Subcutaneous preadipocyte (primary cell): ENCODE results near the gene DCDC2B. TPM values are rescaled to one million over a fixed set of nuclear protein-coding genes. Genes with fewer than 3 reads are reported as not detected.

Experiments used
- total RNA-seq: library from RNA; depleted of rRNA; stranded (reverse); fragments of >200 nt; gene quantifications from 2 replicates; pipeline ENCODE4 v1.2.3, GENCODE V29; 2012

Gene DCDC2B
- total RNA-seq, result not detected in 2 replicates

GRCh38 chr1:32208891-32209328 lies at the start of gene DCDC2B:
Gene DCDC2B (plus strand): TSS chr1:32209089. CDS start chr1:32209094, 5 bp downstream.

GRCh38 chr1:32179443-32180185 lies 29.3 kb upstream of the DCDC2B start, which contains the start of gene TXLNA:
Gene TXLNA (plus strand): TSS chr1:32179675. CDS start chr1:32180346, 671 bp downstream.

GRCh38 chr1:32200226-32201010 lies 8.5 kb upstream of the DCDC2B start, which contains the start of gene CCDC28B:
Gene CCDC28B (plus strand): TSS chr1:32200595. CDS start chr1:32201936, 1,341 bp downstream.

GRCh38 chr1:32205401-32206370 lies 3.2 kb upstream of the DCDC2B start, which contains the start of gene IQCC:
Gene IQCC (plus strand): TSS chr1:32205671. CDS start chr1:32205682, 11 bp downstream.

GRCh38 chr1:32221980-32222755 lies 13.3 kb downstream of the DCDC2B start, which contains the start of the genes EIF3I and TMEM234:
Gene EIF3I (plus strand): TSS chr1:32222407. CDS start chr1:32222442, 35 bp downstream.
Gene TMEM234 (minus strand): TSS chr1:32222353. CDS start chr1:32222322, 31 bp downstream.

GRCh38 chr1:32246888-32247273 lies 38.0 kb downstream of the DCDC2B start, which contains the start of gene FAM167B:
Gene FAM167B (plus strand): TSS chr1:32247222. CDS start chr1:32247422, 200 bp downstream.

GRCh38 chr1:32250893-32251716 lies 42.2 kb downstream of the DCDC2B start, which contains the start of gene LCK:
Gene LCK (plus strand): TSS chr1:32251265. CDS start chr1:32274330, 23,065 bp downstream.

Other genes starting within 250 kb of the DCDC2B start
- gene KHDRBS1, start 195.2 kb upstream of the DCDC2B start, total RNA-seq, result 42.6 and 52.2 TPM in 2 replicates
- 7.3 and 10.2 TPM in 2 replicates for gene TMEM39B, start 136.2 kb upstream of the DCDC2B start, total RNA-seq
- gene KPNA6, start 101.0 kb upstream of the DCDC2B start, total RNA-seq, result 39.3 and 61.2 TPM in 2 replicates
- 75.7 and 82.9 TPM in 2 replicates for gene TXLNA, start 29.4 kb upstream of the DCDC2B start, total RNA-seq
- 7.3 and 8.4 TPM in 2 replicates for gene CCDC28B, start 8.5 kb upstream of the DCDC2B start, total RNA-seq
- 1.1 and 2.0 TPM in 2 replicates for gene IQCC, start 3.4 kb upstream of the DCDC2B start, total RNA-seq
- 16.5 and 17.2 TPM in 2 replicates for gene TMEM234, start 13.3 kb downstream of the DCDC2B start, total RNA-seq
- gene EIF3I, start 13.3 kb downstream of the DCDC2B start, total RNA-seq, result 290 and 329 TPM in 2 replicates
- 0.39 and 1.1 TPM in 2 replicates for gene FAM167B, start 38.1 kb downstream of the DCDC2B start, total RNA-seq
- gene LCK, start 42.2 kb downstream of the DCDC2B start, total RNA-seq, result not detected in 2 replicates
- 32.3 and 44.0 TPM in 2 replicates for gene HDAC1, start 83.0 kb downstream of the DCDC2B start, total RNA-seq
- 1.6 and 2.6 TPM in 2 replicates for gene MARCKSL1, start 127.1 kb downstream of the DCDC2B start, total RNA-seq
- gene FAM229A, start 153.4 kb downstream of the DCDC2B start, total RNA-seq, result 1.4 and 1.8 TPM in 2 replicates
- 1.1 and 1.2 TPM in 2 replicates for gene TSSK3, start 153.4 kb downstream of the DCDC2B start, total RNA-seq
- gene BSDC1, start 185.4 kb downstream of the DCDC2B start, total RNA-seq, result 38.3 and 38.9 TPM in 2 replicates